SJSA1 (cell line): ENCODE measurements around the gene CELF1. TPM values are rescaled to one million over a fixed set of nuclear protein-coding genes. Genes with fewer than 3 reads are reported as not detected.

Experiments used
- DNase-seq, 2 experiments: peaks; one replicate each; pipeline ENCODE4 v3.0.0-alpha.2; 2015 to 2020; ENCODE audit warnings: low spot score in 2 of 2, low read depth in 1 of 2
- H3K27ac ChIP-seq: fragments of 250-450 bp; sonication (Bioruptor Pico); 2 replicates; pipeline ENCODE4 v1.5.1; 2020; ENCODE audit warnings: mild to moderate bottlenecking, moderate library complexity
- H3K27me3 ChIP-seq: fragments of 250-450 bp; sonication (Bioruptor Pico); replicated peaks from 2 replicates; pipeline ENCODE4 v1.5.1; 2020; ENCODE audit warnings: mild to moderate bottlenecking, moderate library complexity
- H3K36me3 ChIP-seq: fragments of 250-450 bp; sonication (Bioruptor Pico); 2 replicates; pipeline ENCODE4 v1.5.1; 2020; ENCODE audit warnings: mild to moderate bottlenecking
- H3K4me1 ChIP-seq: fragments of 250-450 bp; sonication (Bioruptor Pico); replicated peaks from 2 replicates; pipeline ENCODE4 v1.6.1; 2021; ENCODE audit warnings: mild to moderate bottlenecking
- H3K4me3 ChIP-seq: fragments of 250-450 bp; sonication (Bioruptor Pico); 2 replicates; pipeline ENCODE4 v1.5.1; 2020; ENCODE audit warnings: mild to moderate bottlenecking
- H3K9me3 ChIP-seq: fragments of 250-450 bp; sonication (Bioruptor Pico); replicated peaks from 2 replicates; pipeline ENCODE4 v1.5.1; 2020; ENCODE audit warnings: mild to moderate bottlenecking
- total RNA-seq: library from RNA; depleted of rRNA; stranded (reverse); fragments of >200 nt; shearing (Covaris generic); gene quantifications from 2 replicates; pipeline ENCODE4 v1.2.3, GENCODE V29; 2014

CELF1 gene
- total RNA-seq, 1 experiment from 2014 or later = 77.6 TPM

DNA sequence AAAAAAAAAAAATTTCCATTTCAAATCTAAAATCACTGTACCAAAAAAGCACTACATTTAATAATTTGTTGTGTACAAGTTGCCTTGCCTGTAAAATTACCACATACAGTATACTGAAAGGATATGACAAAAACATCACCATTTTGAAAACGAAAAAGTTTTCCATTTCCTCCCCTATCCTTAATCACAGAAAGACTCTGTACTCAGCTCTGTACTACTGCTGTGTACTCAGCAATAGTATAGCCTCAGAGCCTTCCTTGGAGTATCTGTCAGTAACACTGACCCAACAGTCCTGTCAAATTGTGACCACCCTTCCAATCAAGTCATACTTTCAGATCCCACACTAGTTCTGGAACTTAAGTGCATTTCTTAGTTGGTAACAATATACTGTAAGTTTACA is 48.0 kb downstream of the CELF1 start:
- peaks cover 16% of the 10 kb centered on the region for H3K4me1 ChIP-seq
- no peaks in the 10 kb centered on the region for H3K27me3 ChIP-seq
- no peak overlapping the region for H3K27ac ChIP-seq
- H3K9me3 ChIP-seq = no peaks in the 10 kb centered on the region
- no peak overlapping the region for H3K4me3 ChIP-seq
- H3K36me3 ChIP-seq = peaks cover 26% of the 10 kb centered on the region
- DNase-seq = no peak

DNA sequence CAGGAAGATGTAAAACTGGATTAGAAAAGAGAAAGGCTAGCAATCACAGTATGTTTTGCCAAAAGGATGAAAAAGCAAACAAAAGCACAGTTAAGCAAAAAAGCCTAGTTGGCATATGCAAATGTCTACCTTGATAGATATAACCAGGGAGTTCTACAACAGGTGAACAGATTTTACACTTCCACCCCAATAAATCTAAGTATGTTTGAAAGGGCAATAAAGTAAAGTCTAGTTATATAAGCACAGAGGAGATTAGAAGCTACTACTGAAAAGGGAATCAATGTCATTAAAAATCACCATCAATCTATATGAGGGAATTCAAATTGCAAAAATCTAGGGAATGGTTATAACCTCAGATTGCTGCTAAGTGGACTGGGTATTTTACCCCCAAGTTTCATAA is 49.7 kb downstream of the CELF1 start:
- Histone ChIP-seq H3K9me3 (no peaks in the 10 kb centered on the region), H3K27ac (no peak overlapping the region), H3K36me3 (peaks cover 38% of the 10 kb centered on the region), H3K27me3 (no peaks in the 10 kb centered on the region), H3K4me3 (no peak overlapping the region), H3K4me1 (peaks cover 6% of the 10 kb centered on the region)
- no peak for DNase-seq

DNA sequence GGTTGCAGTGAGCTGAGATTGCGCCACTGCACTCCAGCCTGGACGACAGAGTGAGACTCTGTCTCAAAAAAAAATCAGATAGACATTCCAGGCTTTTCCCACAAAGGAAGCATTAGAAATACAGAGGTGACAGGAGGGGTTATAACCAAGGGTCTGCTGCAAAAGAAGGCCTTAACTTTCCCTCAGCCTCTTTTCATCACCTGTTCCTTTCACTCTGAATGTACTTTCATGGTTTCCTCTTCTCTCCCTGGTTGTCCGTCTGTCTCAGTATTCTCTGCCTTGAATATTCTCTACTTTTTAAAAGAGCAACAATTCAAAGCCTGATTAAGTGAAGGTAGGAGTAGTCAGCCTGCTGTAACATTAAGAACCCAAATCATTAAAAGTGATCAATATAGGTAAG is 50.2 kb downstream of the CELF1 start:
- no peaks in the 10 kb centered on the region for H3K9me3 ChIP-seq
- no peaks in the 10 kb centered on the region for H3K27me3 ChIP-seq
- no peak overlapping the region for H3K4me3 ChIP-seq
- no peak overlapping the region for H3K27ac ChIP-seq
- H3K36me3 ChIP-seq = peaks cover 40% of the 10 kb centered on the region
- no peak for DNase-seq
- H3K4me1 ChIP-seq = peaks cover 3% of the 10 kb centered on the region; the same call in 1 of the 2 replicates

DNA sequence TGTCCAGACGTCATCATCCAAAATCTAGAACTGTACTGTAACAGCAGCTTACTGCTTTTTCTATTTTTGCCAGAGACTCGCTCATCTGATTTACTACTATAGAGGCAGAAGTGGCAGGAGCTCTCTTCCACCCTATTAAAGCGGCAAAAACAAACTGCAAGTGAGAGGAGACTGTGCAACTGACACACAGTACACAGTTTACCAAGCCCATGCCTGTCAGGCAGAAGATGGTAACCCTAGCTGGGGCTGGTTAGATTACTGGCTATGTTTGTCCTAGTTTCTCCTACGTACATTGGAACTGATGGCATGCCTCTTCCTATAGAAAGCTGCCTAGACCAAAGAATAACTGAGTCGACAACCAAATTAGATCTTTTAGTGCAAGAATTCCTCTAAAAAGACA is 51.8 kb downstream of the CELF1 start:
- H3K27ac ChIP-seq = no peak overlapping the region

DNA sequence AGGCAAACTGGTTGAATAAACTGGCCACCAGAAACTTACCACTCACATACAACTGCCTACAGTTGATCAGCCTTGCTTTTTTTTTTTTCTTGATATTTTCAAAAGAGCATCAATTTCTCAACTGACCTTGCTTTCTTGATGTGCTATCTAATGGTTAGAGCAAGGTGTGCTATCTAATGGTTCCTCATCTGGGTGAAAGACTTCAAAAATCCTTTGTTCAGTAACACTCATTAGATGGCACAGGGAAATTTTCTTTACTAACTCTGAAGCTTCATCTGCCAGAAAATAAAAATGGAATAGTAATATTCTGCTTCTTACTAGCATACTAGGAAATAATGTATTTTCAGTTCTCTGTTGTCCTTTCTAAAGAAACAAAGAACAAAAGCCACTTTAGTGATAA is 52.8 kb downstream of the CELF1 start:
- no peak overlapping the region for H3K27ac ChIP-seq
- H3K4me1 ChIP-seq = peaks cover 5% of the 10 kb centered on the region; the same call in 1 of the 2 replicates
- H3K36me3 ChIP-seq = peaks cover 64% of the 10 kb centered on the region
- DNase-seq = no peak
- no peaks in the 10 kb centered on the region for H3K27me3 ChIP-seq
- no peak overlapping the region for H3K4me3 ChIP-seq
- H3K9me3 ChIP-seq = no peaks in the 10 kb centered on the region

More for the DNA sequence above, 51.8 kb downstream of the CELF1 start:
- DNase-seq = no peak
- no peak overlapping the region for H3K4me3 ChIP-seq
- no peaks in the 10 kb centered on the region for H3K27me3 ChIP-seq
- peaks cover 54% of the 10 kb centered on the region for H3K36me3 ChIP-seq
- H3K4me1 ChIP-seq = no peaks in the 10 kb centered on the region
- no peaks in the 10 kb centered on the region for H3K9me3 ChIP-seq

DNA sequence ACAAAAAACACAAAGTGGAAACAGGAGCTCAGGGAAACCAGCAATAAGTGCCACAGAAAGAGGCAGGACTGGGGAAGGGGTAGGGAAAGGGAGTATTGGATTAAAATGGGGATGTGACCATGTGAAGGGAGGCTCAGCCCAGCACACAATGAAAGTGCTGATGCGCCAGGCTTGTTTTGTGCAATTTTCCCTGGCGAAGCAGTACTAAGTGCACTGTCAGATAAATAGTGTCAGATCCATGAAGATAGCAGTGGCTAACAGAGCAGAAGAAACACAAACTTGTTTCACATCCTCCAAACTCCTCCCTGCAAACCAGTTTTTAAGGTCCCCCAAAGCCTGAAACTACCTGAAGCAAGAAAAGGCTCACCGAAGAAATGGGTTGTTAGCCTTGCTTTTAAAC is 53.3 kb downstream of the CELF1 start:
- Histone ChIP-seq H3K27me3 (no peaks in the 10 kb centered on the region), H3K36me3 (peaks cover 66% of the 10 kb centered on the region)

DNA sequence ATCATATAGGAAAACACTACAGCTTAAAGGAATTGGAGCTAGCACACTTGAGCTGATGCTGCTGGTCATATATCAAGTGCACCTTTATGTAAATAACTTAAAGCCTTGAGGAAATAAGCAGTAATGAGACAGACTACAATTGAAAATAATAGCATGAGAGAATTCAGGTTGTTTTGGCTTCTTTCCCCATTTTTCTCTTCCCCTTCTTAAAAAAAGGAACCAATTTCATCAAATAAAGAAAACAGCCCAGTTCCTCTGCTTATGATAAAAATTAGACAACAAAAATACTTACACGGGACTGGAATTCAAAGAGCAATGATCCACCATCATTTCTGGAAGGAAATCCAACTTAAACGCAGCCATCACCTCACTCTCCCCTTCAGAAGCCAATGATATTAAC is 53.8 kb downstream of the CELF1 start:
- Histone ChIP-seq H3K4me1 (peaks cover 7% of the 10 kb centered on the region; the same call in 1 of the 2 replicates), H3K36me3 (peaks cover 69% of the 10 kb centered on the region), H3K9me3 (no peaks in the 10 kb centered on the region), H3K27ac (no peak overlapping the region), H3K27me3 (no peaks in the 10 kb centered on the region), H3K4me3 (no peak overlapping the region)
- no peak for DNase-seq

More for the DNA sequence above, 53.3 kb downstream of the CELF1 start:
- Histone ChIP-seq H3K27ac (no peak overlapping the region), H3K4me3 (no peak overlapping the region), H3K9me3 (no peaks in the 10 kb centered on the region), H3K4me1 (peaks cover 7% of the 10 kb centered on the region; the same call in 1 of the 2 replicates)
- DNase-seq = no peak

DNA sequence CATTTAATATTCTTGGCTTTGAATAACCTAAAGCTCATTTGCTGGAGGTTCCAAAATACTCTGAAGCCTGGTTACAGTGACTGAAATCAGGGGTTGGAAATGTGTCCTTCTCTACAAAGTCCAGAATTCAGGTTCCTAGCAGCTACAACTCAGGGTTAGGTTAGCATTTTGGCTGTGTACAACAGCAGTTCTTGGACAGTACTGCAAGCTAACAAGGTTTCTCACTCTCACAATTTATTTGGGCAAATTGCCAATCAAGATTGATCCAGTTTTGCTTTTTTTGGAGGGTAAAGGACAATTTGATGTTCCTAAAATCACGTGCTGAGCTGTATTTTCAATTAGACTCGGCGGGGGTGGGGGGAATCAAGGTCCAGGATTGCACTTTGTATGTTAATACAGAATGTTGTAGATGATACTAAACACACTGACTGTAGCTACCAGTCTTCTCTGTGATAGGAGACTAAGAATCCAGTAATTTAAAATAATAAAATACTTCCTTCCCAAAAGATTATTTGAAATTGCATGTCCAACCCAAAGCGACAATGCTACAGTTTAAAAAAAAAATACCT is 54.3 kb downstream of the CELF1 start:
- no peaks in the 10 kb centered on the region for H3K27me3 ChIP-seq
- H3K4me3 ChIP-seq = no peak overlapping the region
- no peaks in the 10 kb centered on the region for H3K9me3 ChIP-seq
- no peak overlapping the region for H3K27ac ChIP-seq
- no peak for DNase-seq
- H3K4me1 ChIP-seq = peaks cover 7% of the 10 kb centered on the region; the same call in 1 of the 2 replicates
- H3K36me3 ChIP-seq = peaks cover 74% of the 10 kb centered on the region

DNA sequence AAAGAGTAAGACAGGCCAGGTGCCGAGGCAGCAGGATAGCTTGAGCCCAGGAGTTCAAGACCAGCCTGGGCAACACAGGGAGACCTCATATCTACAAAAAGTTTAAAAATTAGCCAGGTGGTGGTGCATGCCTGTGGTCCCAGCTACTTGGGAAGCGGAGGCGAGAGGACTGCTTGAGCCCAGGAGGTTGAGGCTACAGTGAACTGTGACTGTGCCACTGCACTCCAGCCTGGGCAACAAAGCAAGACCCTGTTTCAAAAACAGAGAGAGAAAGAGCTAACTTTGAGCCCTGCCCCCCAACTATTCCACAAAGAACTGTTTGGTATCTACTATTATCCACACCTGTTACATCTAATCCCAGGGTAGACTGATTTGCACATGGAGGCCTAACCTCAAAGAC is 54.8 kb downstream of the CELF1 start:
- H3K27ac ChIP-seq = no peak overlapping the region
- H3K36me3 ChIP-seq = peaks cover 77% of the 10 kb centered on the region
- no peaks in the 10 kb centered on the region for H3K9me3 ChIP-seq
- no peaks in the 10 kb centered on the region for H3K27me3 ChIP-seq
- no peak for DNase-seq
- H3K4me1 ChIP-seq = peaks cover 7% of the 10 kb centered on the region; the same call in 1 of the 2 replicates
- no peak overlapping the region for H3K4me3 ChIP-seq

DNA sequence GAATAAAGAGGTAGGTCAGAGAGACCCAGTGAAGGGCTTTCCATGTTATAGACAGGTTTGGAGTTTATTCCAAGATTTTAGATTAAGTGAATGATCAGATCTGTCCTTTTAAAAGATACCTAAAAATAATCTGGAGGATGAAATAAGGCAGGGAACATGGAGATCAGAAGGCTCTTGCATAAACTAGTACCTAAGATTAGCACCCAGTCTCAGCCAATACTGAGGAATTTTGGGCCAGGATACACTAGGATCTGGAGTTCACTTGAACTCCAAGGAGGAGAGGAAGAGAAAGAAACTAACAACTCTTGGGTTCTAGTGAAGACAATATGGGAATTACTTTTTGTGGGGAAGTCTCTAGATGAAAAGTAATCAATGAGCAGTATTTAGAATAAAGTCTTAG is 56.1 kb downstream of the CELF1 start:
- H3K27me3 ChIP-seq = no peaks in the 10 kb centered on the region
- no peak overlapping the region for H3K27ac ChIP-seq
- H3K4me1 ChIP-seq = peaks cover 7% of the 10 kb centered on the region; the same call in 1 of the 2 replicates
- H3K9me3 ChIP-seq = no peaks in the 10 kb centered on the region
- DNase-seq = no peak
- H3K4me3 ChIP-seq = no peak overlapping the region
- H3K36me3 ChIP-seq = peaks cover 74% of the 10 kb centered on the region

DNA sequence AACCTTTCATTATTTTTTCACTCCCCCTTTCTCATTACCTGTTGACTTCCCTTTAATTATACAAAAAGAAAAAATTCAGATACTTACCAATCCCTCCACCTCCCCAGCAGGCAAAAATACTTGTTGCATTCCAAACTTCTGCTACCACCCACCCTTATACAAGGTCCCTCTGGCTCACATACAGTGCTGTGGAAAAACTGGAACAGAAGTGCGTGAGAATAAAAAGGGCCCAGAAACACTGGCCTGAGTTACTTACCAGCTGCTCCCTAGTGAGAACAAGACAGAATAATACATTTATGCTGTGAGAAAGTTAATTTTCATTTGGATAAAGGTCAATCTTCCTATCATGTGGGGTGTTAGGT is 57.1 kb downstream of the CELF1 start:
- H3K4me3 ChIP-seq = no peak overlapping the region
- no peak for DNase-seq
- peaks cover 7% of the 10 kb centered on the region; the same call in 1 of the 2 replicates for H3K4me1 ChIP-seq
- H3K36me3 ChIP-seq = peaks cover 69% of the 10 kb centered on the region
- no peaks in the 10 kb centered on the region for H3K9me3 ChIP-seq
- H3K27me3 ChIP-seq = no peaks in the 10 kb centered on the region
- no peak overlapping the region for H3K27ac ChIP-seq

DNA sequence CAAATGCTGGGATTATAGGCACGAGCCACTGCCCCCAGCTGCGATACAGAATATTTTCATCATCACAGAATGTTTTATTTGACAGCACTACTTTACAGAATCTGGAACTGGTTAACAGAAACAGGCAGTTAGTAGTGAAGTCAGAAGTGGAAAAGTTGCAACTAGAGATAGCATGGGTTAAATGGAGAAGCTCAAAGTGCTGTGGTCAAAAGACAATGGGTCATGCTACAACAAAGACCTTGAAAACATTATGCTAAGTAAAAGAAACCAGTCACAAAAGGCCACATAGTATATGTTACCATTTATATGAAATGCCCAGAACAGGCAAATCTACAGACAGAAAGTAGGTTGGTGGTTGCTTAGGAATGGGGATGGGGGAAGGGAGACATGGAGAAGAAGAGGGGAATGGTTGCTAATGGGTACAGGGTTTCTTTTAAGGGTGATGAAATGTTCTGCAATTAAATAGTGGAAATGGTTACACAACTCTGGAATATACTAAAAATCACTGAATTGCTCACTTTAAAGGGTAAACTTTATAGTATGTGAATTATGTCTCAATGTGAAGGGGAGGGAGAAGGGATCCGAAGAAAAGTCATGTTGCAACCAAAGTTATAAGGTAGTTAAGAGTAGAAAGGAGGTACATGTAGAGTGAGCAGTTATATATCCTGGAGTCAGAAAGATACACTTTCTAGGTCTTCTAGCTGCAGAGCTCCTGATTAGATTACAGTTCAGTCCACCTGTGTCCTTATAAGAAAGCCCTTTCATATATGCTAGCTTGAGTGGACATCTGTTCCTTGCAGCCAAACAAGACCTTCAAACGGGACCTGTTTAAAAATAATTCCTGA is 57.7 kb downstream of the CELF1 start:
- H3K4me3 ChIP-seq = no peak overlapping the region

DNA sequence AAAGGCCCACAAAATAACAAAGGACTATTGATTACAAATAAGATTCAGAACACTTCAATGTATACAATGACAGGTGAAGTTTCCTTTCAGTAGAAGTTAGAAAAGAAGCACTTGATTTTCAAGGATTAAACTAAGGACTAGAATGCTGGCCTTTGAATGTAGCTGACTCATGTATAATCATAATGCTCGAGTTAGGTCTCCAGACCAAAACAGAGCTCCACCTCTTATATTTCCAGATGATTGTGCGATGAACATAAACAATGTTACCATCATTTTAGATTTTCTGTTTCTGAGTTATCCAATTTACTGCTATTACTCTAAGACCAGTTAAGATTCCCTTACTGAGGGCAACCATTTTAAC is 63.6 kb downstream of the CELF1 start:
- H3K27me3 ChIP-seq = no peaks in the 10 kb centered on the region
- peaks cover 62% of the 10 kb centered on the region for H3K36me3 ChIP-seq
- no peaks in the 10 kb centered on the region for H3K4me1 ChIP-seq
- no peak overlapping the region for H3K4me3 ChIP-seq
- H3K27ac ChIP-seq = no peak overlapping the region
- DNase-seq = no peak
- H3K9me3 ChIP-seq = no peaks in the 10 kb centered on the region

More for the DNA sequence above, 57.7 kb downstream of the CELF1 start:
- Histone ChIP-seq H3K36me3 (peaks cover 64% of the 10 kb centered on the region), H3K27me3 (no peaks in the 10 kb centered on the region), H3K27ac (no peak overlapping the region), H3K9me3 (no peaks in the 10 kb centered on the region), H3K4me1 (peaks cover 7% of the 10 kb centered on the region; the same call in 1 of the 2 replicates)
- DNase-seq = no peak

DNA sequence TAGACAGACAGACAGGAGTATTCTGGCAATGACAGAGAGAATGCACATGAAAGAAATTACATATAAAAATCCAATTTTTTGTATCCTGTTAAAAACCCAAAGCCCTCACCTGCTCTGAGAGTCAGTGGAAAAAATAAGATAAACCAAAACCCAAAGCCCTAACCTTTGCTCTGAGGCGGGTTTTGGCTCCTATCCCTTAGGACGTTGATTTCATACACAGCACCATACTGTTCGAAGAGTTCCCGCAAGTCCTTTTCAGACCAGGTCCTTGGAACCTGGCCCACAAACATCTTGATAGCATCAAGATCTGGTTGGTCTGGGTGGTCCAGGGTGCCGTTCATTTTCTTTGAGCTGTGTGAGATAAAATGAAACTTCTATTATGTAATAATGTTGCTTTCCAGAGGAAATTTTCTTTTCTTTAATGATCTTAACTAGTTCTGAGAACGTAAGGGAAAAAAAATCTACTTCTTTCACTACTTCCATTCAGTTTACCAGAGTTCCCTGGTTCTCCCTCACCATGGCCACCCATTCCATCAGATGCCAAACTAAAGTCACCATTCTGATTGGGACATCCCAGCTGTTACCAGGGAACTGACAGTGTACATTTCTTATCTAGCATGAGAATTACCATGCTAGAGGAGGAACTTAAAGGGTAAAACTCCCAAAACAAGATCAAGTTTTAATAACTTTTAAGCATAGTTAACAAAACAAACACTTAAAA is 64.1 kb downstream of the CELF1 start:
- peaks cover 61% of the 10 kb centered on the region for H3K36me3 ChIP-seq
- no peak for DNase-seq
- H3K4me1 ChIP-seq = no peaks in the 10 kb centered on the region
- H3K9me3 ChIP-seq = no peaks in the 10 kb centered on the region
- no peak overlapping the region for H3K4me3 ChIP-seq
- H3K27ac ChIP-seq = no peak overlapping the region
- no peaks in the 10 kb centered on the region for H3K27me3 ChIP-seq
